HS-27A (cell line): ENCODE data around the gene TNFAIP1.
A peak's percentile ranks its signal among the peaks of the same experiment; 100 is the strongest.
"Not testable (repeated sequence)": the region's sequence is repeated elsewhere in the genome, so short reads cannot be mapped to it uniquely, and the experiment has no call there.

ENCODE experiments used
- DNase-seq: peaks from one replicate; pipeline ENCODE4 v3.0.0-alpha.2; 2012; ENCODE audit warnings: low read depth, missing footprints

Gene TNFAIP1

GRCh38 chr17:28324781-28325180 lies 10.8 kb upstream of the TNFAIP1 start:
- no peak for DNase-seq

GRCh38 chr17:28325211-28325610 lies 10.3 kb upstream of the TNFAIP1 start:
- DNase-seq, result no peak

- no peak for DNase-seq
These were observed 9.4 kb upstream of the TNFAIP1 start for GRCh38 chr17:28326114-28326513.

GRCh38 chr17:28327031-28327607 lies 8.4 kb upstream of the TNFAIP1 start:
- no peak for DNase-seq

- no peak for DNase-seq
These were observed 7.9 kb upstream of the TNFAIP1 start for GRCh38 chr17:28327709-28328108.

- DNase-seq, result no peak
These were observed 7.2 kb upstream of the TNFAIP1 start for GRCh38 chr17:28328325-28328724.

- DNase-seq, result no peak
These were observed 4.9 kb upstream of the TNFAIP1 start for GRCh38 chr17:28330671-28331070.

GRCh38 chr17:28331891-28332420 lies 3.6 kb upstream of the TNFAIP1 start:
- no peak for DNase-seq

- no peak for DNase-seq
These were observed 2.3 kb upstream of the TNFAIP1 start for GRCh38 chr17:28333083-28333746.

GRCh38 chr17:28334171-28334570 lies 1.4 kb upstream of the TNFAIP1 start:
- no peak for DNase-seq

GRCh38 chr17:28334666-28335200 lies 828 bp upstream of the TNFAIP1 start:
- DNase-seq, result no peak

- peak; percentile 60 for DNase-seq
These were observed 654 bp downstream of the TNFAIP1 start for GRCh38 chr17:28335959-28336871.

GRCh38 chr17:28338056-28338768 lies 2.7 kb downstream of the TNFAIP1 start:
- no peak for DNase-seq

- DNase-seq, result not testable (repeated sequence)
These were observed 3.2 kb downstream of the TNFAIP1 start for GRCh38 chr17:28338769-28339212.

GRCh38 chr17:28339431-28339830 lies 3.9 kb downstream of the TNFAIP1 start:
- DNase-seq, result no peak

GRCh38 chr17:28340374-28340773 lies 4.8 kb downstream of the TNFAIP1 start:
- DNase-seq, result no peak

GRCh38 chr17:28341516-28341915 lies 6.0 kb downstream of the TNFAIP1 start:
- no peak for DNase-seq

GRCh38 chr17:28342313-28342712 lies 6.8 kb downstream of the TNFAIP1 start:
- DNase-seq, result no peak

GRCh38 chr17:28343491-28343932 lies 8.0 kb downstream of the TNFAIP1 start:
- DNase-seq, result no peak

GRCh38 chr17:28344011-28344410 lies 8.4 kb downstream of the TNFAIP1 start:
- DNase-seq, result no peak

- no peak for DNase-seq
These were observed 8.9 kb downstream of the TNFAIP1 start for GRCh38 chr17:28344435-28344901.
